Endodermal cell (in vitro differentiated cells): ENCODE measurements around the gene LYSMD2. TPM values are rescaled to one million over a fixed set of nuclear protein-coding genes. Genes with fewer than 3 reads are reported as not detected.

ENCODE experiments used
- DNase-seq: peaks from one replicate; pipeline ENCODE4 v3.0.0-alpha.2; 2017
- H3K27ac ChIP-seq: 2 replicates; pipeline ENCODE4 v1.5.1; 2013; ENCODE audit warnings: mild to moderate bottlenecking, low read depth, low read length, moderate library complexity
- H3K27me3 ChIP-seq: 2 replicates; pipeline ENCODE4 v1.6.1; 2013; ENCODE audit warnings: mild to moderate bottlenecking, low read length, moderate library complexity; ENCODE audit not compliant: insufficient read depth, control insufficient read depth, poor library complexity, severe bottlenecking
- H3K36me3 ChIP-seq: 2 replicates; pipeline ENCODE4 v1.7.0; 2013; ENCODE audit warnings: mild to moderate bottlenecking, low read length, moderate library complexity; ENCODE audit not compliant: control insufficient read depth, insufficient read depth
- H3K4me1 ChIP-seq: one replicate; pipeline ENCODE4 v1.7.0; 2013; ENCODE audit warnings: low read length; ENCODE audit not compliant: control insufficient read depth, insufficient read depth
- H3K4me3 ChIP-seq: 2 replicates; pipeline ENCODE4 v1.5.1; 2013; ENCODE audit warnings: mild to moderate bottlenecking, low read length, moderate library complexity
- H3K9ac ChIP-seq: 2 replicates; pipeline ENCODE4 v1.6.1; 2013; ENCODE audit warnings: mild to moderate bottlenecking, low read length, moderate library complexity; ENCODE audit not compliant: poor library complexity, severe bottlenecking; ENCODE audit errors: extremely low read depth
- H3K9me3 ChIP-seq: 2 replicates; pipeline ENCODE4 v1.6.1; 2013; ENCODE audit warnings: mild to moderate bottlenecking, low read length, moderate library complexity; ENCODE audit not compliant: control insufficient read depth
- H3K27ac Mint-ChIP-seq: 2 replicates; pipeline ENCODE4 v1.8.0; 2020; ENCODE audit warnings: mixed read lengths
- H3K27me3 Mint-ChIP-seq: 2 replicates; pipeline ENCODE4 v1.8.0; 2021; ENCODE audit warnings: mild to moderate bottlenecking, mixed read lengths; ENCODE audit not compliant: insufficient read depth
- H3K36me3 Mint-ChIP-seq: 2 replicates; pipeline ENCODE4 v1.8.0; 2020; ENCODE audit warnings: low read depth, mixed read lengths
- H3K4me1 Mint-ChIP-seq: 2 replicates; pipeline ENCODE4 v1.8.0; 2020; ENCODE audit warnings: mixed read lengths
- H3K4me3 Mint-ChIP-seq: 2 replicates; pipeline ENCODE4 v1.8.0; 2020; ENCODE audit warnings: mild to moderate bottlenecking, moderate library complexity, mixed read lengths
- H3K9me3 Mint-ChIP-seq: 2 replicates; pipeline ENCODE4 v1.8.0; 2020; ENCODE audit warnings: mild to moderate bottlenecking, mixed read lengths
- CTCF ChIP-seq: fragments of 200-600 bp; sonication (generic); conservative IDR thresholded peaks from 2 replicates; pipeline ENCODE4 v1.5.0; 2021; ENCODE audit warnings: antibody characterized with exemption, mild to moderate bottlenecking
- whole genome bisulfite sequencing, 2 experiments: methylation state at CpG; one replicate each; pipeline versions ENCODE4 v1.1.5 to v1.1.7; 2013; ENCODE audit warnings: missing lambda C conversion rate in 2 of 2, mixed read lengths in 1 of 2; ENCODE audit not compliant: insufficient coverage in 1 of 2, insufficient read length in 1 of 2; 5-methylcytosine and 5-hydroxymethylcytosine counted together
- total RNA-seq, 2 donors: library from RNA; stranded (reverse); fragmentation: NEBNext Ultra II Directional in 1 of 2; extraction: Animal tissue kit (Norgen Biotek cat#: 25700) in 1 of 2; gene quantifications; 2 replicates in 1 of 2; 3 replicates in 1 of 2; pipeline ENCODE4 v1.2.1, GENCODE V29; 2021

LYSMD2 gene
- total RNA-seq, 2 donors from 2014 or later, result 0.80 to 1.5 TPM

- DNase-seq, result no peak
- no peaks in the 10 kb centered on the region for H3K36me3 Mint-ChIP-seq
- no peaks in the 10 kb centered on the region for H3K4me1 Mint-ChIP-seq
- no peaks in the 10 kb centered on the region for H3K9me3 Mint-ChIP-seq
- Histone ChIP-seq H3K36me3 (no peaks in the 10 kb centered on the region), H3K9ac (no peak overlapping the region), H3K4me3 (no peak overlapping the region), H3K27me3 (no peaks in the 10 kb centered on the region), H3K27ac (no peak overlapping the region), H3K9me3 (no peaks in the 10 kb centered on the region), H3K4me1 (no peaks in the 10 kb centered on the region)
- no peaks in the 10 kb centered on the region for H3K27me3 Mint-ChIP-seq
- WGBS, 2 experiments, result 93% methylated on average over 2 of the region's 2 CpGs; no CpG with 5 or more reads in 1 of the 2 experiments
- H3K4me3 Mint-ChIP-seq, result no peak overlapping the region
- TF ChIP-seq CTCF, result no peak
- H3K27ac Mint-ChIP-seq, result no peak overlapping the region
Observed at GRCh38 chr15:51706926-51707608, 30.4 kb downstream of the LYSMD2 start.

GRCh38 chr15:51706291-51706690 lies 31.2 kb downstream of the LYSMD2 start:
- no peak overlapping the region for H3K27ac Mint-ChIP-seq

GRCh38 chr15:51702710-51703109 lies 34.7 kb downstream of the LYSMD2 start:
- Mint-ChIP-seq H3K36me3 (no peaks in the 10 kb centered on the region), H3K4me3 (no peak overlapping the region), H3K27ac (no peak overlapping the region), H3K27me3 (no peaks in the 10 kb centered on the region), H3K9me3 (no peaks in the 10 kb centered on the region), H3K4me1 (no peaks in the 10 kb centered on the region)
- Histone ChIP-seq H3K27ac (no peak overlapping the region), H3K4me1 (no peaks in the 10 kb centered on the region), H3K9me3 (no peaks in the 10 kb centered on the region), H3K4me3 (no peak overlapping the region), H3K36me3 (no peaks in the 10 kb centered on the region), H3K27me3 (no peaks in the 10 kb centered on the region), H3K9ac (no peak overlapping the region)
- DNase-seq, result no peak
- no peak for TF ChIP-seq CTCF
- WGBS, 2 experiments, result 80 to 100% methylated on average over 1 of the region's 1 CpG

More at GRCh38 chr15:51706291-51706690, 31.2 kb downstream of the LYSMD2 start:
- H3K4me3 Mint-ChIP-seq, result no peak overlapping the region
- Histone ChIP-seq H3K9ac (no peak overlapping the region), H3K4me1 (no peaks in the 10 kb centered on the region), H3K4me3 (no peak overlapping the region), H3K9me3 (no peaks in the 10 kb centered on the region), H3K36me3 (no peaks in the 10 kb centered on the region), H3K27me3 (no peaks in the 10 kb centered on the region), H3K27ac (no peak overlapping the region)
- H3K27me3 Mint-ChIP-seq, result no peaks in the 10 kb centered on the region
- WGBS, 2 experiments, result 76 to 92% methylated on average over 2 to 4 of the region's 5 CpGs
- H3K4me1 Mint-ChIP-seq, result no peaks in the 10 kb centered on the region
- no peaks in the 10 kb centered on the region for H3K9me3 Mint-ChIP-seq
- H3K36me3 Mint-ChIP-seq, result no peaks in the 10 kb centered on the region
- DNase-seq, result no peak
- TF ChIP-seq CTCF, result no peak
